GM18517 (cell line): Measurements from ENCODE around the gene FRYL.
A peak's percentile ranks its signal among the peaks of the same experiment; 100 is the strongest.
"Not testable (repeated sequence)": the region's sequence is repeated elsewhere in the genome, so short reads cannot be mapped to it uniquely, and the experiment has no call there.

Experiments used
- ATAC-seq: cut with Tn5 transposase; IDR thresholded peaks from one replicate; pipeline ENCODE4 v1.9.1; 2021; ENCODE audit warnings: mild to moderate bottlenecking, moderate library complexity; ENCODE audit not compliant: unreplicated experiment

FRYL gene

DNA sequence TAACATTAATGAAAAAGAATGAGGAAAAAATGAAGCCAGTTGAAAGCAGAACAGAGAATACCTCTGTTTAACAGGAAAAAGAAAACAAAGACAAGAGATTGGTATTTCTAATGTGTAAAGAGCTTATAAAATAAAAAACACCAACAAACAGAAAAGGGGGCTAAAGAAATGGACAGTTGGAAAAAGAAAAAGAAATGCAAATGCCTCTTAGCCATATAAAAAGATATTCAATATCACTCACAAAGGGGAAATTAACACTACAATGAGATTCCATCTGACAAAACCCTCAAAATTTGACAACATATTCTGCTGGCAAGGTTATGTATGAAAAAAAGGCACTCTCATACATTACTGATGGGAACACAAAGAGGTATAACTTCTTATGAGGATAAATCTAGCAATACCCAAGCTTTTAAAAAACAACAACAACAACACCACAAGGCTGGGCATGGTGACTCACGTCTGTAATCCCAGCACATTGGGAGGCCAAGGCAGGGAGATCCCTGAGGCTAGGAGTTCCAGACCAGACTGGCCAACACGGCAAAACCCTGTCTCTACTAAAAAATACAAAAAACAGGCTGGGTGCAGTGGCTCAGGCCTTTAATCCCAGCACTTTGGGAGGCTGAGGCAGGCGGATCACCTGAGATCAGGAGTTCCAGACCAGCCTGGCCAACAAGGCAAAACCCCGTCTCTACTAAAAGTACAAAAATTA is 75.8 kb downstream of the FRYL start:
- ATAC-seq, result no peak

DNA sequence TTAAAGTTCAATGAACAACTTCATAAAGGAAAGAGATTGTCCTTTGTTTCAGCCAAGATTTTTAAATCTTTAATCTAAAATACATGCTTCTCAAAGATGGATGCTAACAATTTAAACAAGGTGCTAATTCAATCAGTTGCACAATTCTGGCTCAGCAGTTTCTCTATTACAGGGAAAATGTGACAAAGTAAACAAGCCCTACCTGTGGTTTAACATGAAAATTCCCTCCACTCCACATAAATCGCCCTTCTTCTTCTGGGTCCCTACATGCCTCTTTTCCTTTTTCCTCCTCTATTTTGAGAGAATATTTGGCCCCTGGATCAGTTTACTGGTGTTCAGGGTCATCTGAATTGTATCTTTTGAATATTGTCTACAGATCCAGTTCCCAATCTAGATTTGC is 80.6 kb downstream of the FRYL start:
- ATAC-seq, result no peak

DNA sequence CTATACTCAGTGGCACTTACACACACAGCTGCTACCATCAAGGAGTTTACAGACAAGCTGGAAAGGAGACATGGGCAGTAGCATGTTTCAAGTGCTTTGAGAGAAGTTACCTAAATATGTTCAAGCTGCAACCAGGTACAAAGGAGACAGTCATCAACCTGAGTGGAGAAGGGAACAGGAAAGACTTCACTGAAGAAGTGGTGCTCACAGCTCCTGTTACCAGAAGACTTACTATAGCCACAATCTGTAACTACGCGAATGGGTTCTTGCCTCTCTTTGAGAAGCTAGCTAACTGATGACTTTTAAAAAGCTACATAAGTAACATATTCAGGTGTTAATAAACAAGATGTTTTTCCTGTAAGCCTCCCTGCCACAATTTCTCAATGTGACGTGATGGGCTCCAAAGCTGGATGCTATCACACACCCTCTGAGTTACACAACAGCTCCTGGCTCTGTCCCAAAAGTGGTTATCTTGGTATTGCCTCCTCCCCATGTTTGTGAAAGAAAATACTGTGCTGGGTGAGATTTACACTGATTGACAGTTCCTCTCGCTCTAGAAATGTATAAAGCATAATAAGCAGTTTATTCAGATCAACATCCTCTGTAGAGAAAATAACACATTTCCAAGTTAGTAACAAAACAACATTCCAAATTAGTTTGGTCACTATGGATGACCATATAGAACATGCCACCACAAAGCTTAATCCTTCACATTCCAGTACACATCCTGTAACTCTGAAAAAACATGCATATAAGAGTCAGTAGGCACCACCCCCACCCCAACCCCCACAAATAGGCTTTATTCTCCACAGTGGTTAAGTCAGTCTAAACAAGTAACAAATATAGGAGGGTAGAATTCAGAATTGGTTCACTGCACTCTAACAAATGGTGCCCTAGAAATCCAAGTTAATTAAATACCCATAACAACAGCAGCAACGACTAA is 81.8 kb downstream of the FRYL start:
- ATAC-seq, result no peak

DNA sequence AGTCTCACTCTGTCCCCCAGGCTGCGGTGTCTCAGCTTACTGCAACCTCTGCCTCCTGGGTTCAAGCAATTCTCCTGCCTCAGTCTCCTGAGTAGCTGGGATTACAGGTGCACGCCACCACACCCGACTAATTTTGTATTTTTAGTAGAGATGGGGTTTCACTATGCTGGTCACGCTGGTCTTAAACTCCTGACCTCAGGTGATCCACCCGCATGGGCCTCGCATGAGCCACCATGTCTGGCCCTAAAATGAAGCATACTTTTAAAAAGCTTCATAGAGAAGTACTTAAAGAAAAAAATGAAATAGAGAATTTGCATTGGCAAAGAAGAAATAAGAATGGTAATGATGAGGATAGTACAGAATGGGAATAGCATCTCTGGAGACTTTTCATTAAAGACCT is 82.6 kb downstream of the FRYL start:
- not testable (repeated sequence) for ATAC-seq

DNA sequence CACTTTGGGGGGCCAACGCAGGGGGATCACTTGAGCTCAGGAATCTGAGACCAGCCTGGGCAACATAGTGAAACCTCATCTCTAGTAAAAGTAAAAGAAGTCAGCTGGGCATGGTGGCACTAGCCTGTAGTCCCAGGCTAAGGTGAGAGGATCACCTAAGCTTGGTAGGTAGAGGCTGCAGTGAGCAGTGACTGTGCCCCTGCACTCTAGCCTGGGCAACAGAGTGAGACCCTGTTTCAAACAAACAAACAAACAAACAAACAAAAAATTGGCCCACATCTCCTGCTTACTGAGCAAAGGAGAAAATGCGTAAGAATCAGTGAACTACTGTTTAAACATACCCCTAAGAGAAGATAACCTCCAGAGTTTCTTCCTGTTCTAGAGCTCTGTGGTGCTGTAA is 85.3 kb downstream of the FRYL start:
- no peak for ATAC-seq

DNA sequence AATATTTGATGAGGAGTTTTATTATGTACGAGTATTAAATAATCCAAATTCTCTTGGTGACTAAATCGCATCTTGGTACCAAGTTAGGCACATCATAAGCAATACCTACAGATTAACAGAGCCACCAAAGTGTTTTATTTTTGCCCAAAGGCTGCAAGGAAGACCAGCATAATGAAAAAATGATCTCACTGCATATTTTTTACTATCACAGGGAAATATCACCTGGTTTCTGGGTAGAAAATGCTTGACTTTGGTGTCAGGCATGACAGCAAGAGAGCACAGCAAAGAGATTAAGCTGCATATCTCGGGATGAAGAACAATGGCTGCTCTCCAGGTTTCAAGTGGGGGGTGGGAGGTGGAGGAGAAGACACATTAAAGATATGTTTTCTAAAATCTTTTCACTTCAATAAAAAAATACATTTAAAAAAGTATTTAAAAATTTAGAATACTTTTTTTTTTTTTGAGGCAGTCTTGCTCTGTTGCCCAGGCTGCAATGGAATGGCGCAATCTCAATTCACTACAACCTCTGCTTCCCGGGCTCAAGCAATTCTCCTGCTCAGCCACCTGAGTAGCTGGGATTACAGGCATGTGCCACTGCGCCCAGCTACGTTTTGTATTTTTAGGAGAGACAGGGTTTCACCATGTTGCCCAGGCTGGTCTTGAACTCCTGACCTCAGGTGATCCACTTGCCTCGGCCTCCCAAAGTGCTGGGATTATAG is 86.1 kb downstream of the FRYL start:
- no peak for ATAC-seq

DNA sequence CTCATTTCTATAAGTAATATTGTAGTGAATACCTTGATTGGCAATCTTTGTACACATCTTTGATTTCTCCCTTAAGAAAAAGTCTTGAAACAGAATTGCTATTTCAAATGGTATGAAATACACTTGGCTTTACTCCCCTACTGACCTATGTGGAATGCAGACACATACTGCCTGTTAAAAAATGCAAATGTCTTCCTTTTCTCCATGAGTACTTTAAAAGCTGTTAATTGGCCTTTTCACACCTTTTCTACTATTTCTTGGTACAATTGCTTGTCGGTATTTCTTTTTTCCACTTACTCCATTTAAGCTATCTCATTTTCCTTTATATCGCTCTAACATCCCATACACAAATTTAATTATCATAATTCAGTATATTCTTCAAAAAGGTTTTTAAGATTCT is 87.2 kb downstream of the FRYL start:
- ATAC-seq, result no peak

DNA sequence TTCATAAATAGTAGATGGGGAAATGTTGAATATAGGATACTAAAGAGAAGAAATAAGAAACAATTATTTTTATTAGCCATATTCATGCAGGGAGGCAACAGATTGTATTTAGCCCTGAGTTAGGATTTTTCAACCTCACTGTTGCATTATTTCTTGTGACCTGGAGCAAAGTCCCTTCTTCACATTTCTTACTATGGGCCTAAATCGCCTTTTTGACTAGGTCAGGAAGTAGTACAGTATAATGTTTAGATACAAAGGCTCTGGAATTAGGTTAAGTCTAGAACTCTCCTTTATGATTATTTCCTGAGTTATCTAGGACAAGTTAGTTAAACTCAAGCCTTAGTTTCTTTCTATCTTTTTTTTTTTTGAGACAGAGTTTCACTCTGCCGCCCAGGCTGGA is 88.0 kb downstream of the FRYL start:
- ATAC-seq, result no peak

DNA sequence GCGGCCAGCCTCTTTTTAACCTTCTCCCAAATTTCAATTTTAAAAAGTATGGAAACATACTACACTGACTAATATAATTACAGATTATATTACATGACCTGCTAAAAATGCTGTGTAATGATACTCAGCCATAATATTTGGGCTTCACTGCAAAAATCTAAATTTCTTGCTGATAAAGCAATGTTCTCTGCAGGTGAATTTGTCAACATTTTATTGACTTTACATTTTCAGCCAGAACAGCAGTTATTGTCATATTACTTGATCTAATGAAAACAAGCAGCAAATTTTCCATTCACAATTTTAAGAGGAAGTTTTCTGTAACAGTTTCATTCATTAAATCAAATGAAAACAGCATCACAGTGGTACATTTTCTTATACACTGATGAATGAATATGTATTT is 91.1 kb downstream of the FRYL start:
- ATAC-seq, result no peak

DNA sequence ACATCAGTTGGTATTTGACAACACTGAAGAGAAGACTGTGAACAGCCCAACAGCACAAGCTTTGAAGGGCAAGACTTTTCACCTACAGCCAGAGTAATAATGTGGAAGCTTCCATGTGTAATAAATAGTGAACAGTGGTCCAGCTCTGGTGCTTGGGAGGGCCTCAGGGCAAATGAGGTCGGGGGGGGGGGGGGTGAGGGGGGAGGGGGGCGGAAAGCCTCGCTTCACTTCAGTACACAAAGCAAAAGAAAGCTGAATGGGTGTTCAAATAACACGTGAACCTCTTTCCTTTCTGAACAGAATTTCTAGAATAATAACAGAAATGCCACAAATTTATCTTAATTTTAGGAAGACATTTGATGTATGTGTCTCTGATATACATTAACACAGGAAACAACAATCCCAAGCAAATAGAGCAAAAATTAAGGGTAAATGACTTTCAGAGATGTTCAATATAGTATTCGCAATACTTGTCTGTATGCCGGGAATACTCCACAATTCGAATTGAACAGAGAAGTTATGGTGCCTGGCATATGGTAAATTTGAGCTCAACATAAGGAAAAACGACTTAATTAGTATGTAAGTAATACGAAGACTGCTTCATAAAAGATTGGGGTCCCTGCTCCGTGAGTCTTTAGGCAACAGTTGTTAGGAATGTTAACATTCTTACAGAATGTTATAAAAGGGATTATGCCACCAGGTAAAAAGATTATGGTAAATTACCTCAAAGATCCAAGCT is 92.6 kb downstream of the FRYL start:
- ATAC-seq, result no peak

DNA sequence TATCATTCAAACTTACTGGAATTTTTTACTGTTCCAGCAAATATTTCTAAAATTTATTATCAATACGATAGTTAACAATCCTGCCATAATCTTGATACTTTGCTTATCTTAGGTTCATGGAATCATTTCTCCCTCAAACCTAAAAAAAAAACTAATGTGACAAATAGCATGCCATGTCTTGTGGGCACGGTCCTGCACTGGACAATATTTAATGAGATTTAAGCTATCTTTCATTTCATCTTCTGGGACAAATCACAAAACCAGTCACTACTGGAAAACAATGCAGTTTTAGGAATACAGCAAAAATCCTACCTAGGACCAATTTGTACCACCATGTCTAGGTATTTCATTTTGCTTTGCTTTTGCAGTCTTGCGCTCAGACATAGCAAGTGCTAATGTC is 93.7 kb downstream of the FRYL start:
- ATAC-seq, result no peak

DNA sequence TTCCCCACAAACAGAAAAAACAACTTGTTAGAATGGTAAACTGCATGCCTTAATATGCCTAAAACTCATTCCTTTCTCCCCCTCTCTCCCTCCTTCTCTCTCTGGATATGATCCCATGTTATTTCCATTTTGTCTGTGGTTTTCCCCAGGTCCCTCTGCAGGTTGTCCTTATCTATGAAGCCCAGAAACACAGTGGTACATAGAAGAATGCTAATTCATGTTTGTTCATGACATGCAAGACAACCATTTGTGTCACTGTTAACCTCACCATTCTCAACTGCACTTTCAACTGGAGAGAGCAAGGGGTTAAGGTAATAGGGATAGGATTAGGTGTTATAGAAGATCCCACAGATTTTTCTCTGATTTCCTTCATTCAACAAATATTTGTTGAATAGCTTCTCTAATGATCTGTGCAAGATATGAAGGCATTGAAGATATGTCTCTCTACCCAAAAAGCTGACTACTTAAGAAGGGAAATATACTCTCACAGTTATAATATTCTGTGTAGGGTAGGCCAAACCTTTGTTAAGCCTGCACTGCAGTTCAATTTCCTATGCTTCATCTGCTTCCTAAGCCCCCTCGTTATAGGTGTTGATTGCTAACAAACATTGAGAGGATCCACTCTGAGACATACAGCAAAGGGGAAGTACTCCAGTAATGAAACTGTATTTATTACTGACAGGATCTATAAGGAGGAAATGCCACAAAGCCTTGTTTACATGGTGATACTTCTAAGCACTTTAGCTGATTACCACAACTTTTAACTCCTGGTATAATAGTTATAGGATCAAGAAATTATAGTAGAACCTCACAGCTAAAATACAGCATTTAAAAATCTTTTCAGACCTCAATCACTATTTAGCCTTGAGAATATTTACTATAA is 96.1 kb downstream of the FRYL start:
- ATAC-seq, result peak; percentile 75

DNA sequence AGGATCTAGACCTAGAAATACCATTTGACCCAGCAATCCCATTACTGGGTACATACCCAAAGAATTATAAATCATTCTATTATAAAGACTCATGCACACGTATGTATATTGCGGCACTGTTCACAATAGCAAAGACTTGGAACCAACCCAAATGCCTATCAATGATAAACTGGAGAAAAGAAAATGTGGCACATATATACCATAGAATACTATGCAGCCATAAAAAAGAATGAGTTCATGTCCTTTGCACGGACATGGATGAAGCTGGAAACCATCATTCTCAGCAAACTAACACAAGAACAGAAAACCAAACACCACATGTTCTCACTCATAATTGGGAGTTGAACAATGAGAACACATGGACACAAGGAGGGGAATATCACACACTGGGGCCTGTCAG is 97.2 kb downstream of the FRYL start:
- not testable (repeated sequence) for ATAC-seq

DNA sequence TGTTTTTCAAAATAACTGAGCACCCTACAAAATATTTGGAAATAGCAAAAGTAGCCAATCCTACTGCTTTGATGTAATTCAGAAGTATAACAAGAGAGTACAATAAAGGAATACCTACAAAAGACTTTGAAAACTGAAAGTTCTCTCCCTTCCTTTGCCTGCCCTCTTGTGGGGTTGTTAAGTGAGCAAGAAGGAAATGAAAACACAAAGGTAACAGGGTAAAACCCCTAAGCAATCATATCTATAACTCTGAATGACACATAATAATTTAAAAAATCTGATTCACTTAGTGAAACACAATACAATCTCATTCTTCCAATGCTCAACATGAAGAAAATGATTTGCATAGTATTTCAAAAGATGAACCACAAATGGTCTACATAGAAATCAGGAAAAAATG is 98.2 kb downstream of the FRYL start:
- ATAC-seq, result peak; percentile 58

DNA sequence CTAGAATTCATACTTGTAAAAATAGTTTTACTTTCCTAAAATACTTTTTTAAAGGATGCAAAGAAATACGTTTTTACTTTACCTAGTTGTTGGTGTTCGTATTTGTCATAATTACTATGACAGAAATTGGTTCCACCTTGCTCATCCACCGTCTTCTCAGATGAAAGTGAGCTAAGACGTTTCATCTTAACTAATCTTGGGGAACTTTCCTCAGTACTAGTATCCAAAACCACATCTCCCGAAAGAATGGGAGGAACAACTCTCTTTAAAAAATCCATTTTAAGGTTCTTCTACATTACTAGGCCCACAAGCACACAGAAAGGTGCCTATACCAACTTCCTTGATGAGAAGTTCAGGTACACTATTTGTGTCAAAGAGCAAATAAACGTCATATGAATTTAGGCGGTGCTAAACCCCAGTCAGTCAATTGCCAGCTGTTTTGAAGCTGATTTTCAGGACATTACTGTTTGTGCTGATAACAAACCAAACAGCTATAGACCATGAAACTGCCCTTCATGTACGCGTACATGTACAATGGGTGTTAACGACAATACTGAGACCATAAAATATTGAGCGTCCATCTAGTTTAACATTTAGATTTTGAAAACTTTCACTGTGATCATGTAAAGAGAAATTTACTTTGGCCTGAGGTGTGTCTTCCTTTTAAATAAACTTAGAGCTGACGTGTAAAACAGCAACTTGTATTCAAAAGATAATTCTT is 99.1 kb downstream of the FRYL start:
- ATAC-seq, result no peak

DNA sequence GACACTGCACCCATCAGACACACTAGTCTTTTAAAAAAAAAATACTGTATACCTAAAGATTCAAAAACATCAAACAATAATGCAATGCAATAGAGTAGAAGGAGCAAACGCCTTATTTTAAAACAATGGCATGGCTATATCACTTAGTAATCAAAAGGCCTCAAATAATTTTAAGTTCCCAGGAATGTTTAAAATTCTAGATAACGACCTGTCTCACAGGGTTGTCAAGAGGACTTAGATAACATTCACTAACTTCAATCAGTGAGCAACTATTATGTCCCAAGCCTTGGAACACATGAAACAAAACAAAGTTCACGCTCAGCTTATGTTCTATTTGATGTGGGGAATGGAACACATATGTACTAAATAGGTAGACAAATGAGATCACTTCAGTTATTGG is 106.5 kb downstream of the FRYL start:
- no peak for ATAC-seq

DNA sequence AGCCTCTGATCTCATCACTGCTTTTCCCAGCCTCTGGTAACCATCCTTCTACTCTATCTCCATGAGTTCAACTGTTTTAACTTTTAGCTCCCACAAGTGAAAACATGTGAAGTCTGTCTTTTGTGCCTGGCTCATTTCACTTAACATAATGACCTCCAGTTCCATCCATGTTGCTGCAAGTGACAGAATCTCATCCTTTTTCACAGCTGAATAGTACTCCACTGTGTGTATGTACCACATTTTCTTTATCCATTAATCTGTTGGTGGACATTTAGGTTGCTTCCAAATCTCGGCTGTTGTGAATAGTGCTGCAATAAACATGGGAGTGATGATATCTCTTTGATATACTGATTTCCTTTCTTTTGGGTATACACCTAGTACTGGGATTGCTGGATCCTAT is 109.5 kb downstream of the FRYL start:
- ATAC-seq, result no peak

DNA sequence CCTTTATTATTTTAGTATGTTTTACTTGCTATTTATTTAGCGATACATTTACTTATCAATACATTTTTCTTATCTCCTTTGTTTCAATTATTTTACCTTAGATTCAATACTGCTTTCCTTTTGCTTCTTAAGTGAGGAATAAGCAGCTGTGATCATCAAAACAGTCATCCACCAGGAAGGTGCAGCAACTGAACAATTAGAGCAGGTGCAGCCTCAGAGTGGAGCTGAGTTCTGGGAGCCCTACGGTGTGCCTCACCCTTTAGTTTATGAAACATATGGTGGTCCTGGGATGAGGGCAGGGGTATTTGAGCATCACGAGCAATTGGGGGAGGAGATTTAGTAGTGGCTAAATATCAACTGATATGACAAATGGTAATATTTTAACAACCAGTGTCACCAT is 111.0 kb downstream of the FRYL start:
- ATAC-seq, result no peak

DNA sequence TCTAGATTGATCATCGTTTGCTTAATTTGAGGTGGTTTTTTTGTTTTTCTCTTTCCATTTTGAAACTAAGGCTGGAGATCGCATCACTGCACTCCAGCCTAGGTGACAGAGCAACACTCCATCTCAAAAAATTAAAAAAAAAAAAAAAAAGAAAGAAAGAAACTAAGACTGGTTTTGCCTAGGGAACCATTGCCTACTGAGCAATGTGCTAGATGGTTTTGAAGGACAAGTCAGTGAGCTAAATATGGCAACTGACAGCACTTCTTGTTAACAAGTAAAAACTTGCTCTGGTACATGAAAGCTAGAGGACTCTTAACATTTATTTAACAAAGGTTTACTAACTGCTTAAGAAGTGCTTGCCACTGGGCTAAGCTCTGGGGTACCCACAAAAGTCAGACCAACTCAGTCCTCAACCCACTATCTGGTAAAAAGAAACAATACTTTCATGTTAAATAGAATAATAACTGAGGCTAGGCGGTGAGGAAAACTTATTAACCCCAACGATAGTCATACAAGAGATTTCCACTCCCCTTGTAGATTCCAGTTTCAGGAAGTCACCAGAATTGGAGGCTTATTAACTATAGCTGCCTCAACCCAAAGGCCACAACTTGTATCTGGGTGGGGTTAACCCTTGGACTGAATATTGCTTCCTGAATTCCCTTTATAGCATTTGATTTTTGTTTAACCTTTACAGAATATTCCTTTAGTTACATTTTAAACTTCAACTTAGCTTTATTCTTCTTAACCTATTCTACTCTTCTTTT is 111.6 kb downstream of the FRYL start:
- ATAC-seq, result no peak
